HG03039 (cell line): Measurements from ENCODE around the gene PLPP1.

Source experiments
- ATAC-seq: cut with Tn5 transposase; IDR thresholded peaks from one replicate; pipeline ENCODE4 v1.9.1; 2021; ENCODE audit warnings: mild to moderate bottlenecking, moderate library complexity; ENCODE audit not compliant: unreplicated experiment

PLPP1 gene

GRCh38 chr5:55410845-55411244 lies 123.9 kb downstream of the PLPP1 start:
- no peak for ATAC-seq

GRCh38 chr5:55409775-55410174 lies 125.0 kb downstream of the PLPP1 start:
- no peak for ATAC-seq

GRCh38 chr5:55407984-55408383 lies 126.8 kb downstream of the PLPP1 start:
- no peak for ATAC-seq

- ATAC-seq = no peak
Measured at GRCh38 chr5:55407059-55407684, 127.6 kb downstream of the PLPP1 start.

GRCh38 chr5:55406292-55406691 lies 128.5 kb downstream of the PLPP1 start:
- no peak for ATAC-seq

- ATAC-seq = no peak
Measured at GRCh38 chr5:55402199-55402598, 132.6 kb downstream of the PLPP1 start.

- ATAC-seq = no peak
Measured at GRCh38 chr5:55393501-55394175, 141.1 kb downstream of the PLPP1 start.

GRCh38 chr5:55392669-55393068 lies 142.1 kb downstream of the PLPP1 start:
- ATAC-seq = no peak

GRCh38 chr5:55391707-55392106 lies 143.1 kb downstream of the PLPP1 start:
- ATAC-seq = no peak

GRCh38 chr5:55387865-55388264 lies 146.9 kb downstream of the PLPP1 start:
- ATAC-seq = no peak

- no peak for ATAC-seq
Measured at GRCh38 chr5:55386356-55386755, 148.4 kb downstream of the PLPP1 start.

GRCh38 chr5:55385846-55386245 lies 148.9 kb downstream of the PLPP1 start:
- ATAC-seq = no peak

- no peak for ATAC-seq
Measured at GRCh38 chr5:55385227-55385626, 149.5 kb downstream of the PLPP1 start.

GRCh38 chr5:55384072-55384471 lies 150.7 kb downstream of the PLPP1 start:
- no peak for ATAC-seq

GRCh38 chr5:55383254-55383653 lies 151.5 kb downstream of the PLPP1 start:
- no peak for ATAC-seq

GRCh38 chr5:55377810-55378209 lies 157.0 kb downstream of the PLPP1 start:
- no peak for ATAC-seq
